Keratinocyte (primary cell): Measurements from ENCODE around the gene EVI5. TPM values are rescaled to one million over a fixed set of nuclear protein-coding genes. Genes with fewer than 3 reads are reported as not detected.

Source experiments
- DNase-seq: peaks from one replicate; pipeline ENCODE4 v3.0.0-alpha.2; 2011; ENCODE audit warnings: low read depth, missing footprints, low spot score
- FAIRE-seq: peaks from 2 replicates; lab custom pipeline; 2011; peaks lifted over from hg19 to GRCh38; lab: Jason Lieb, UNC
- H2AFZ ChIP-seq: 2 replicates; pipeline ENCODE4 v1.6.0; 2012; ENCODE audit warnings: low read length, control low read depth, inconsistent platforms; ENCODE audit not compliant: control insufficient read depth
- H3K27ac ChIP-seq: 2 replicates; pipeline ENCODE4 v1.5.1; 2011; ENCODE audit warnings: low read length; ENCODE audit not compliant: control insufficient read depth, insufficient read depth
- H3K27me3 ChIP-seq: 3 replicates; pipeline ENCODE4 v1.6.0; 2011; ENCODE audit warnings: low read length; ENCODE audit not compliant: control insufficient read depth, insufficient read depth; ENCODE audit errors: extremely low read depth
- H3K36me3 ChIP-seq, 2 experiments: 2 replicates in 1 of 2; 3 replicates in 1 of 2; pipeline ENCODE4 v1.5.1; 2011; ENCODE audit warnings: low read length in 2 of 2, mild to moderate bottlenecking in 1 of 2; ENCODE audit not compliant: control insufficient read depth in 2 of 2, insufficient read depth in 2 of 2; ENCODE audit errors: extremely low read depth in 1 of 2
- H3K4me1 ChIP-seq: 3 replicates; pipeline ENCODE4 v1.5.1; 2011; ENCODE audit warnings: low read length; ENCODE audit not compliant: control insufficient read depth, insufficient read depth; ENCODE audit errors: extremely low read depth
- H3K4me2 ChIP-seq: 3 replicates; pipeline ENCODE4 v1.6.0; 2011; ENCODE audit warnings: low read depth, low read length; ENCODE audit not compliant: control insufficient read depth, insufficient read depth; ENCODE audit errors: extremely low read depth
- H3K4me3 ChIP-seq, 3 experiments: fragments of 200-600 bp in 1 of 3; sonication (generic) in 1 of 3; 2 replicates in 2 of 3; 3 replicates in 1 of 3; pipeline ENCODE4 v1.5.1; 2011 to 2016; ENCODE audit warnings: low read length in 3 of 3, mild to moderate bottlenecking in 3 of 3, control low read depth in 2 of 3, inconsistent platforms in 1 of 3, low read depth in 1 of 3, mixed read lengths in 1 of 3, mixed run types in 1 of 3, moderate library complexity in 1 of 3; ENCODE audit not compliant: control insufficient read depth in 2 of 3, insufficient read depth in 2 of 3; ENCODE audit errors: extremely low read depth in 1 of 3
- H3K79me2 ChIP-seq: 2 replicates; pipeline ENCODE4 v1.6.0; 2012; ENCODE audit warnings: low read length; ENCODE audit not compliant: control insufficient read depth, insufficient read depth
- H3K9ac ChIP-seq: 3 replicates; pipeline ENCODE4 v1.6.0; 2011; ENCODE audit warnings: low read length; ENCODE audit not compliant: control insufficient read depth, insufficient read depth; ENCODE audit errors: extremely low read depth
- H3K9me1 ChIP-seq: 3 replicates; pipeline ENCODE4 v1.6.0; 2011; ENCODE audit warnings: low read length; ENCODE audit not compliant: control insufficient read depth, insufficient read depth; ENCODE audit errors: extremely low read depth
- H3K9me3 ChIP-seq: 2 replicates; pipeline ENCODE4 v1.5.1; 2012; ENCODE audit warnings: low read depth, low read length; ENCODE audit not compliant: control insufficient read depth
- H4K20me1 ChIP-seq: 3 replicates; pipeline ENCODE4 v1.6.0; 2011; ENCODE audit warnings: low read length; ENCODE audit not compliant: control insufficient read depth, insufficient read depth; ENCODE audit errors: extremely low read depth
- CTCF ChIP-seq, 3 experiments: IDR thresholded peaks in 1 of 3; conservative IDR thresholded peaks in 1 of 3; optimal IDR thresholded peaks in 1 of 3; 2 replicates in 2 of 3; 3 replicates in 1 of 3; pipeline versions ENCODE3 to v1.5.1; 2011; ENCODE audit warnings: low read length in 3 of 3, mild to moderate bottlenecking in 3 of 3, moderate library complexity in 2 of 3, control low read depth in 1 of 3, inconsistent platforms in 1 of 3; ENCODE audit not compliant: insufficient read depth in 2 of 3; ENCODE audit errors: extremely low read depth in 1 of 3
- EZH2 ChIP-seq: IDR thresholded peaks from one replicate; pipeline ENCODE4 v1.6.1; 2012; ENCODE audit warnings: inconsistent platforms, mild to moderate bottlenecking, low read length, moderate library complexity
- dilution Hi-C: fragments of 300-500 bp; cut with MboI; formaldehyde crosslinking; loops from one replicate; pipeline ENCODE4 v1.7.0; 2020; ENCODE audit warnings: low sequenced_read_pairs; ENCODE audit not compliant: extremely low pct_ligation_motif_present
- polyA plus RNA-seq, 5 experiments: library from polyadenylated mRNA; depleted of rRNA in 3 of 5; stranded (reverse) in 3 of 5; stranded (forward) in 1 of 5; unstranded in 1 of 5; fragments of >200 nt; gene quantifications; 1 replicate in 1 of 5; 2 replicates in 3 of 5; 3 replicates in 1 of 5; pipeline versions ENCODE4 v1.2.1 to v1.2.3, GENCODE V29; 2011 to 2012; ENCODE audit warnings: missing spikeins in 2 of 5, low read depth in 1 of 5, low replicate concordance in 1 of 5

The EVI5 gene
- polyA plus RNA-seq, 1 donor (not counting 4 experiments of a cell fraction or from before 2014, with no cell fraction given) = 23.2 TPM

GRCh38 chr1:92483610-92484471, 301.1 kb downstream of the EVI5 start:
- peak overlapping the region; percentile 77 for H3K4me2 ChIP-seq
- H3K9ac ChIP-seq = no peak overlapping the region
- H3K4me1 ChIP-seq = peaks cover 31% of the 10 kb centered on the region
- H3K27me3 ChIP-seq = peaks cover 94% of the 10 kb centered on the region
- DNase-seq (no peak), FAIRE-seq (no peak)
- no peaks in the 10 kb centered on the region for H3K9me1 ChIP-seq
- H3K36me3 ChIP-seq = no peaks in the 10 kb centered on the region
- H3K79me2 ChIP-seq = no peaks in the 10 kb centered on the region
- H3K4me3 ChIP-seq = peak overlapping the region in 2 of 3 experiments; percentile 32 to 64
- no peak overlapping the region for H3K27ac ChIP-seq
- dilution Hi-C loops = no loop called here
- no peak overlapping the region for H2AFZ ChIP-seq
- TF ChIP-seq EZH2 (no peak), CTCF (optimal IDR thresholded peaks at IDR 0.05 in 1 of 3, IDR thresholded peaks at IDR 0.05 in 1 of 3, conservative IDR thresholded peaks at IDR 0.05 in 1 of 3; ENCODE audit: extremely low read depth in 1 of 3, insufficient read depth in 2 of 3, low read length in 3 of 3) (no peak)
- H4K20me1 ChIP-seq = peaks cover 24% of the 10 kb centered on the region
- H3K9me3 ChIP-seq = no peaks in the 10 kb centered on the region

- no peaks in the 10 kb centered on the region for H3K36me3 ChIP-seq
- no peak overlapping the region for H3K27ac ChIP-seq
- H4K20me1 ChIP-seq = peaks cover 24% of the 10 kb centered on the region
- H3K9ac ChIP-seq = no peak overlapping the region
- H3K27me3 ChIP-seq = peaks cover 96% of the 10 kb centered on the region
- H2AFZ ChIP-seq = no peak overlapping the region
- H3K79me2 ChIP-seq = no peaks in the 10 kb centered on the region
- DNase-seq = no peak
- peaks cover 31% of the 10 kb centered on the region for H3K4me1 ChIP-seq
- H3K9me1 ChIP-seq = no peaks in the 10 kb centered on the region
- no peak for FAIRE-seq
- dilution Hi-C loops = no loop called here
- H3K4me3 ChIP-seq = peak overlapping the region in 1 of 3 experiments; percentile 43
- H3K4me2 ChIP-seq = peak overlapping the region; percentile 54
- peak; percentile 36 for TF ChIP-seq EZH2
- TF ChIP-seq CTCF (optimal IDR thresholded peaks at IDR 0.05 in 1 of 3, IDR thresholded peaks at IDR 0.05 in 1 of 3, conservative IDR thresholded peaks at IDR 0.05 in 1 of 3; ENCODE audit: extremely low read depth in 1 of 3, insufficient read depth in 2 of 3, low read length in 3 of 3) = no peak
- no peaks in the 10 kb centered on the region for H3K9me3 ChIP-seq
Measured at GRCh38 chr1:92482665-92483609, 302.0 kb downstream of the EVI5 start.
